ENCODE results near the gene GPC5. TPM values are rescaled to one million over a fixed set of nuclear protein-coding genes. Genes with fewer than 3 reads are reported as not detected.

GPC5 gene
- total and polyA plus RNA-seq, 9 of the 15 experiments (the other 6 are each of a cell fraction or from before 2014, with no cell fraction given): 0.18 to 0.27 TPM; not detected in 7

DNA sequence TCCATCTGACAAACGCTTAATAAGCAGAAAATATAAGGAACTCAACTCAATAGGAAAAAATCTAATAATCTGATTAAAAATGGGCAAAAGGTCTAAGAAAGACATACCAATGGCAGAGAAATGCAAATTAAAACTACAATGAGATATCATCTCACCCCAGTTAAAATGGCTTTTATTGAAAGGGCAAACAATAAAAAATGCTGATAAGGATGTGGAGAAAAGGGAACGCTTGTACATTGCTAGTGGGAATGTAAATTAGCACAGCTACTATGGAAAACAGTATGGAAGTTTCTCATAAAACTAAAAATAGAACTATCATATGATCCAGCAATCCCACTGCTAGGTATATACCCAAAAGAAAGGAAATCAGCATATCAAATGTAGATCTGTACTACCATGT, 1319.4 kb downstream of the GPC5 start:
- Histone ChIP-seq H3K4me2 (ENCODE audit: insufficient read depth, low read length) (no peak overlapping the region), H2AFZ (ENCODE audit: low read depth, low read length) (no peak overlapping the region), H3K79me2 (ENCODE audit: control insufficient read depth, insufficient read depth, low read length) (no peaks in the 10 kb centered on the region), H4K20me1 (replicated peaks; ENCODE audit: control insufficient read depth, insufficient read depth, low read length) (no peaks in the 10 kb centered on the region), H3K36me3 (ENCODE audit: control insufficient read depth, insufficient read depth, low read length) (no peaks in the 10 kb centered on the region), H3K9me1 (ENCODE audit: control insufficient read depth, insufficient read depth, low read length) (no peaks in the 10 kb centered on the region), H3K9me3 (replicated peaks; ENCODE audit: control insufficient read depth, insufficient read depth, low read depth, low read length) (no peaks in the 10 kb centered on the region), H3K4me1 (replicated peaks in 1 of 2; ENCODE audit: control insufficient read depth in 2 of 2, insufficient read depth in 2 of 2, low read length in 2 of 2) (no peaks in the 10 kb centered on the region), H3K27me3 (ENCODE audit: control insufficient read depth in 2 of 2, insufficient read depth in 2 of 2, low read length in 2 of 2) (no peaks in the 10 kb centered on the region), H3K27ac (ENCODE audit: extremely low read depth, low read depth, low read length) (no peak overlapping the region), H3K9ac (ENCODE audit: insufficient read depth in 1 of 2, low read depth in 2 of 2, low read length in 2 of 2) (no peak overlapping the region), H3K4me3 (no peak overlapping the region)
- 4% methylated on average over 2 of the region's 2 CpGs for WGBS (ENCODE audit: insufficient coverage, low coverage, missing lambda C conversion rate)
- no peak for ATAC-seq
- FAIRE-seq: no peak
- intact Hi-C loops (cut with micrococcal nuclease) (no loop called here), in situ Hi-C loops (cut with MboI) (loop anchor here (25.0 kb wide), 1 partner anchor 456 kb away; no protein-coding TSS in a partner anchor)
- CTCF ChIA-PET (ENCODE audit: low intra/inter-chr PET ratio): no interaction called here
- no peak for DNase-seq (ENCODE audit: extremely low read depth in 1 of 4, low spot score in 3 of 4)
- BruUV-seq (replicated peaks): no TSS peak
- POLR2A ChIA-PET: no interaction called here
- TF ChIP-seq, protein P1, sequence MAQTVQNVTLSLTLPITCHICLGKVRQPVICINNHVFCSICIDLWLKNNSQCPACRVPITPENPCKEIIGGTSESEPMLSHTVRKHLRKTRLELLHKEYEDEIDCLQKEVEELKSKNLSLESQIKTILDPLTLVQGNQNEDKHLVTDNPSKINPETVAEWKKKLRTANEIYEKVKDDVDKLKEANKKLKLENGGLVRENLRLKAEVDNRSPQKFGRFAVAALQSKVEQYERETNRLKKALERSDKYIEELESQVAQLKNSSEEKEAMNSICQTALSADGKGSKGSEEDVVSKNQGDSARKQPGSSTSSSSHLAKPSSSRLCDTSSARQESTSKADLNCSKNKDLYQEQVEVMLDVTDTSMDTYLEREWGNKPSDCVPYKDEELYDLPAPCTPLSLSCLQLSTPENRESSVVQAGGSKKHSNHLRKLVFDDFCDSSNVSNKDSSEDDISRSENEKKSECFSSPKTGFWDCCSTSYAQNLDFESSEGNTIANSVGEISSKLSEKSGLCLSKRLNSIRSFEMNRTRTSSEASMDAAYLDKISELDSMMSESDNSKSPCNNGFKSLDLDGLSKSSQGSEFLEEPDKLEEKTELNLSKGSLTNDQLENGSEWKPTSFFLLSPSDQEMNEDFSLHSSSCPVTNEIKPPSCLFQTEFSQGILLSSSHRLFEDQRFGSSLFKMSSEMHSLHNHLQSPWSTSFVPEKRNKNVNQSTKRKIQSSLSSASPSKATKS (CRISPR knock-in tag; IDR thresholded peaks at IDR 0.05): no peak
- TF ChIP-seq MTA3 (IDR thresholded peaks at IDR 0.05; ENCODE audit: borderline replicate concordance): no peak
- no peak for TF ChIP-seq SMARCA5 (IDR thresholded peaks at IDR 0.05)
- TF ChIP-seq, protein P2, sequence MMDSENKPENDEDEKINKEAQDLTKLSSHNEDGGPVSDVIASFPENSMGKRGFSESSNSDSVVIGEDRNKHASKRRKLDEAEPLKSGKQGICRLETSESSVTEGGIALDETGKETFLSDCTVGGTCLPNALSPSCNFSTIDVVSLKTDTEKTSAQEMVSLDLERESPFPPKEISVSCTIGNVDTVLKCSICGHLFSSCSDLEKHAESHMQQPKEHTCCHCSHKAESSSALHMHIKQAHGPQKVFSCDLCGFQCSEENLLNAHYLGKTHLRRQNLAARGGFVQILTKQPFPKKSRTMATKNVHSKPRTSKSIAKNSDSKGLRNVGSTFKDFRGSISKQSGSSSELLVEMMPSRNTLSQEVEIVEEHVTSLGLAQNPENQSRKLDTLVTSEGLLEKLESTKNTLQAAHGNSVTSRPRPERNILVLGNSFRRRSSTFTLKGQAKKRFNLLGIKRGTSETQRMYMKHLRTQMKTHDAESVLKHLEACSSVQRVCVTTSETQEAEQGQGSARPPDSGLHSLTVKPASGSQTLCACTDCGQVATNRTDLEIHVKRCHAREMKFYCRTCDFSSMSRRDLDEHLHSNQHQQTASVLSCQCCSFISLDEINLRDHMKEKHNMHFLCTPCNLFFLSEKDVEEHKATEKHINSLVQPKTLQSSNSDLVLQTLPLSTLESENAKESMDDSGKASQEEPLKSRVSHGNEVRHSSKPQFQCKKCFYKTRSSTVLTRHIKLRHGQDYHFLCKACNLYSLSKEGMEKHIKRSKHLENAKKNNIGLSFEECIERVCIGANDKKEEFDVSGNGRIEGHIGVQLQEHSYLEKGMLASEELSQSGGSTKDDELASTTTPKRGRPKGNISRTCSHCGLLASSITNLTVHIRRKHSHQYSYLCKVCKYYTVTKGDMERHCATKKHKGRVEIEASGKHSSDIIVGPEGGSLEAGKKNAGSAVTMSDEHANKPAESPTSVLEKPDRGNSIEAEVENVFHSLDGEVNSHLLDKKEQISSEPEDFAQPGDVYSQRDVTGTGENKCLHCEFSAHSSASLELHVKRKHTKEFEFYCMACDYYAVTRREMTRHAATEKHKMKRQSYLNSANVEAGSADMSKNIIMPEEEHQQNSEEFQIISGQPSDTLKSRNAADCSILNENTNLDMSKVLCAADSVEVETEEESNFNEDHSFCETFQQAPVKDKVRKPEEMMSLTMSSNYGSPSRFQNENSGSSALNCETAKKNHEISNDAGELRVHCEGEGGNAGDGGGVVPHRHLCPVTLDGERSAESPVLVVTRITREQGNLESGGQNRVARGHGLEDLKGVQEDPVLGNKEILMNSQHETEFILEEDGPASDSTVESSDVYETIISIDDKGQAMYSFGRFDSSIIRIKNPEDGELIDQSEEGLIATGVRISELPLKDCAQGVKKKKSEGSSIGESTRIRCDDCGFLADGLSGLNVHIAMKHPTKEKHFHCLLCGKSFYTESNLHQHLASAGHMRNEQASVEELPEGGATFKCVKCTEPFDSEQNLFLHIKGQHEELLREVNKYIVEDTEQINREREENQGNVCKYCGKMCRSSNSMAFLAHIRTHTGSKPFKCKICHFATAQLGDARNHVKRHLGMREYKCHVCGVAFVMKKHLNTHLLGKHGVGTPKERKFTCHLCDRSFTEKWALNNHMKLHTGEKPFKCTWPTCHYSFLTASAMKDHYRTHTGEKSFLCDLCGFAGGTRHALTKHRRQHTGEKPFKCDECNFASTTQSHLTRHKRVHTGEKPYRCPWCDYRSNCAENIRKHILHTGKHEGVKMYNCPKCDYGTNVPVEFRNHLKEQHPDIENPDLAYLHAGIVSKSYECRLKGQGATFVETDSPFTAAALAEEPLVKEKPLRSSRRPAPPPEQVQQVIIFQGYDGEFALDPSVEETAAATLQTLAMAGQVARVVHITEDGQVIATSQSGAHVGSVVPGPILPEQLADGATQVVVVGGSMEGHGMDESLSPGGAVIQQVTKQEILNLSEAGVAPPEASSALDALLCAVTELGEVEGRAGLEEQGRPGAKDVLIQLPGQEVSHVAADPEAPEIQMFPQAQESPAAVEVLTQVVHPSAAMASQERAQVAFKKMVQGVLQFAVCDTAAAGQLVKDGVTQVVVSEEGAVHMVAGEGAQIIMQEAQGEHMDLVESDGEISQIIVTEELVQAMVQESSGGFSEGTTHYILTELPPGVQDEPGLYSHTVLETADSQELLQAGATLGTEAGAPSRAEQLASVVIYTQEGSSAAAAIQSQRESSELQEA (IDR thresholded peaks at IDR 0.05; ENCODE audit: low read depth): no peak
- no peak for TF ChIP-seq ZNF384 (IDR thresholded peaks at IDR 0.05; ENCODE audit: low read depth, low read length)
- TF ChIP-seq ATF1 (CRISPR knock-in tag; IDR thresholded peaks at IDR 0.05): no peak
- TF ChIP-seq ATF1 (tag; IDR thresholded peaks at IDR 0.05): no peak
- no peak for TF ChIP-seq ESRRB (CRISPR knock-in tag; IDR thresholded peaks at IDR 0.05; ENCODE audit: borderline replicate concordance)
- no peak for TF ChIP-seq ZNF165 (CRISPR knock-in tag; IDR thresholded peaks at IDR 0.05; ENCODE audit: borderline replicate concordance)
- TF ChIP-seq ARHGAP35 (IDR thresholded peaks at IDR 0.05; ENCODE audit: partially characterized antibody): no peak
- TF ChIP-seq, protein P3, sequence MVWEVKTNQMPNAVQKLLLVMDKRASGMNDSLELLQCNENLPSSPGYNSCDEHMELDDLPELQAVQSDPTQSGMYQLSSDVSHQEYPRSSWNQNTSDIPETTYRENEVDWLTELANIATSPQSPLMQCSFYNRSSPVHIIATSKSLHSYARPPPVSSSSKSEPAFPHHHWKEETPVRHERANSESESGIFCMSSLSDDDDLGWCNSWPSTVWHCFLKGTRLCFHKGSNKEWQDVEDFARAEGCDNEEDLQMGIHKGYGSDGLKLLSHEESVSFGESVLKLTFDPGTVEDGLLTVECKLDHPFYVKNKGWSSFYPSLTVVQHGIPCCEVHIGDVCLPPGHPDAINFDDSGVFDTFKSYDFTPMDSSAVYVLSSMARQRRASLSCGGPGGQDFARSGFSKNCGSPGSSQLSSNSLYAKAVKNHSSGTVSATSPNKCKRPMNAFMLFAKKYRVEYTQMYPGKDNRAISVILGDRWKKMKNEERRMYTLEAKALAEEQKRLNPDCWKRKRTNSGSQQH (CRISPR knock-in tag; IDR thresholded peaks at IDR 0.05): no peak
- TF ChIP-seq FOXA1 (IDR thresholded peaks at IDR 0.05; ENCODE audit: borderline replicate concordance): no peak
